Common myeloid progenitor, CD34-positive (primary cell): ENCODE measurements around the gene TTLL10.

ENCODE experiments used
- CTCF ChIA-PET: fragments of 350-600 bp; sonication (Branson Sonifier 250); formaldehyde crosslinking; loops from one replicate; lab custom pipeline; 2021; ENCODE audit warnings: antibody characterized with exemption; lab: Charles Lee
- POLR2A ChIA-PET: fragments of 350-600 bp; sonication (Branson Sonifier 250); formaldehyde crosslinking; loops from one replicate; lab custom pipeline; 2021; ENCODE audit warnings: antibody characterized with exemption; lab: Charles Lee
- DNase-seq, 3 donors: peaks; one replicate each; pipeline versions ENCODE4 v3.0.0 to v3.0.0-alpha.2; 2013
- H3K27ac ChIP-seq, 2 experiments: 1 replicate in 1 of 2; 2 replicates in 1 of 2; pipeline ENCODE4 v1.7.0; 2013; ENCODE audit warnings: inconsistent platforms in 2 of 2, low read length in 2 of 2, mild to moderate bottlenecking in 2 of 2, low read depth in 1 of 2, moderate library complexity in 1 of 2; ENCODE audit not compliant: severe bottlenecking in 2 of 2, insufficient read depth in 1 of 2, poor library complexity in 1 of 2
- H3K27me3 ChIP-seq, 5 experiments: replicated peaks in 2 of 5; 1 replicate in 3 of 5; 2 replicates in 2 of 5; pipeline versions ENCODE4 v1.6.1 to v1.7.0; 2013; ENCODE audit warnings: low read length in 4 of 5, mild to moderate bottlenecking in 2 of 5, moderate library complexity in 2 of 5, inconsistent platforms in 1 of 5; ENCODE audit not compliant: insufficient read depth in 5 of 5, control insufficient read depth in 4 of 5
- H3K36me3 ChIP-seq, 4 experiments: 1 replicate in 2 of 4; 2 replicates in 2 of 4; pipeline versions ENCODE4 v1.6.1 to v1.7.0; 2013; ENCODE audit warnings: low read length in 3 of 4, control low read depth in 1 of 4, mild to moderate bottlenecking in 1 of 4; ENCODE audit not compliant: control insufficient read depth in 4 of 4, insufficient read depth in 4 of 4
- H3K4me1 ChIP-seq, 4 experiments: 1 replicate in 3 of 4; 2 replicates in 1 of 4; pipeline versions ENCODE4 v1.6.1 to v1.7.1; 2013; ENCODE audit warnings: low read length in 3 of 4, mild to moderate bottlenecking in 3 of 4, control low read depth in 1 of 4, inconsistent platforms in 1 of 4, moderate library complexity in 1 of 4; ENCODE audit not compliant: control insufficient read depth in 4 of 4, insufficient read depth in 4 of 4; ENCODE audit errors: control extremely low read depth in 1 of 4
- H3K4me3 ChIP-seq, 7 experiments: 1 replicate in 4 of 7; 2 replicates in 3 of 7; pipeline versions ENCODE4 v1.5.1 to v1.7.0; 2013; ENCODE audit warnings: mild to moderate bottlenecking in 7 of 7, low read length in 6 of 7, moderate library complexity in 6 of 7, inconsistent platforms in 2 of 7, low read depth in 2 of 7, control low read depth in 1 of 7; ENCODE audit not compliant: insufficient read depth in 4 of 7, control insufficient read depth in 1 of 7; ENCODE audit errors: extremely low read depth in 1 of 7
- H3K9me3 ChIP-seq, 5 experiments: 1 replicate in 4 of 5; 2 replicates in 1 of 5; pipeline versions ENCODE4 v1.6.1 to v1.7.1; 2013; ENCODE audit warnings: low read length in 4 of 5, mild to moderate bottlenecking in 2 of 5, inconsistent platforms in 1 of 5, low read depth in 1 of 5, moderate library complexity in 1 of 5; ENCODE audit not compliant: control insufficient read depth in 4 of 5, insufficient read depth in 2 of 5; ENCODE audit errors: control extremely low read depth in 1 of 5
- WGBS: methylation state at CpG from one replicate; pipeline ENCODE4 v1.1.5; 2013; ENCODE audit not compliant: insufficient coverage; 5-methylcytosine and 5-hydroxymethylcytosine counted together

Gene TTLL10

GRCh38 chr1:1199961-1200875 is 26.5 kb downstream of the TTLL10 start:
- no peak for DNase-seq
- ChIA-PET CTCF (interaction anchor here (1.0 to 2.0 kb wide), 3 partner anchors 13 to 78 kb away, joined by 4 to 12 read pairs (median 6); partner anchors contain the start of gene TNFRSF4), POLR2A (interaction anchor here (1.1 kb wide), 1 partner anchor 40 kb away, joined by 3 read pairs; no protein-coding TSS in a partner anchor)
- peaks cover 0 to 52% (median 26%) of the 10 kb centered on the region in 4 experiments for H3K4me1 ChIP-seq
- H3K4me3 ChIP-seq: peak overlapping the region in 5 of 7 experiments; percentile 7 to 55 (median 51)
- 65% methylated on average over 16 of the region's 31 CpGs for WGBS
- peaks cover 0 to 7% (median 0%) of the 10 kb centered on the region in 4 experiments for H3K36me3 ChIP-seq
- peaks cover 0 to 4% (median 0%) of the 10 kb centered on the region in 5 experiments for H3K9me3 ChIP-seq
- H3K27me3 ChIP-seq: peaks cover 0 to 1% (median 0%) of the 10 kb centered on the region in 5 experiments
- peak overlapping the region in 1 of 2 experiments; percentile 25 for H3K27ac ChIP-seq

- H3K9me3 ChIP-seq: peaks cover 0 to 2% (median 0%) of the 10 kb centered on the region in 5 experiments
- CTCF ChIA-PET: interaction anchor here (1.0 to 2.0 kb wide), 3 partner anchors 12 to 79 kb away, joined by 4 to 12 read pairs (median 6); partner anchors contain the start of gene TNFRSF4
- H3K4me3 ChIP-seq: peak overlapping the region; percentile 19 to 55 (median 51)
- peaks cover 0 to 7% (median 0%) of the 10 kb centered on the region in 4 experiments for H3K36me3 ChIP-seq
- 0% methylated on average over 40 of the region's 109 CpGs for WGBS
- peak overlapping the region in 1 of 2 experiments; percentile 25 for H3K27ac ChIP-seq
- peaks cover 0 to 61% (median 36%) of the 10 kb centered on the region in 4 experiments for H3K4me1 ChIP-seq
- DNase-seq: peak; percentile 68 to 81 (median 73)
- POLR2A ChIA-PET: interaction anchor here (1.1 kb wide), 1 partner anchor 39 kb away, joined by 3 read pairs; no protein-coding TSS in a partner anchor
- peaks cover 0 to 8% (median 0%) of the 10 kb centered on the region in 5 experiments for H3K27me3 ChIP-seq
Measured at GRCh38 chr1:1200876-1201810, 27.5 kb downstream of the TTLL10 start.

- Histone ChIP-seq H3K27me3 (peaks cover 0 to 21% (median 3%) of the 10 kb centered on the region in 5 experiments), H3K9me3 (no peaks in the 10 kb centered on the region), H3K36me3 (peaks cover 0 to 7% (median 0%) of the 10 kb centered on the region in 4 experiments), H3K4me3 (no peak overlapping the region), H3K4me1 (peaks cover 0 to 78% (median 53%) of the 10 kb centered on the region in 4 experiments), H3K27ac (no peak overlapping the region)
- ChIA-PET CTCF (no interaction called here), POLR2A (no interaction called here)
- WGBS: 87% methylated on average over 18 of the region's 27 CpGs
- no peak for DNase-seq
Measured at GRCh38 chr1:1202831-1203560, 29.3 kb downstream of the TTLL10 start.

- DNase-seq: no peak
- H3K36me3 ChIP-seq: peaks cover 0 to 7% (median 0%) of the 10 kb centered on the region in 4 experiments
- H3K27me3 ChIP-seq: peaks cover 0 to 21% (median 3%) of the 10 kb centered on the region in 5 experiments
- no peaks in the 10 kb centered on the region for H3K9me3 ChIP-seq
- CTCF ChIA-PET: no interaction called here
- WGBS: 93% methylated on average over 49 of the region's 49 CpGs
- H3K27ac ChIP-seq: no peak overlapping the region
- no peak overlapping the region for H3K4me3 ChIP-seq
- POLR2A ChIA-PET: no interaction called here
- peaks cover 0 to 77% (median 59%) of the 10 kb centered on the region in 4 experiments for H3K4me1 ChIP-seq
Measured at GRCh38 chr1:1203561-1204424, 30.1 kb downstream of the TTLL10 start.

GRCh38 chr1:1204425-1204920 is 30.8 kb downstream of the TTLL10 start:
- peaks cover 0 to 7% (median 0%) of the 10 kb centered on the region in 4 experiments for H3K36me3 ChIP-seq
- POLR2A ChIA-PET: no interaction called here
- no peak for DNase-seq
- CTCF ChIA-PET: interaction anchor here (0.7 kb wide), 1 partner anchor 12 kb away, joined by 3 read pairs; no protein-coding TSS in a partner anchor
- peaks cover 0 to 21% (median 3%) of the 10 kb centered on the region in 5 experiments for H3K27me3 ChIP-seq
- H3K27ac ChIP-seq: no peak overlapping the region
- H3K4me1 ChIP-seq: peaks cover 0 to 77% (median 59%) of the 10 kb centered on the region in 4 experiments
- no peaks in the 10 kb centered on the region for H3K9me3 ChIP-seq
- H3K4me3 ChIP-seq: peak overlapping the region in 1 of 7 experiments; percentile 70
- WGBS: 100% methylated on average over 4 of the region's 8 CpGs
